Calu3 (cell line): ENCODE results near the gene ZNF536. TPM values are rescaled to one million over a fixed set of nuclear protein-coding genes. Genes with fewer than 3 reads are reported as not detected.

ENCODE experiments used
- BruUV-seq: library from RNA; stranded (reverse); fragments of 400-500 nt; replicated peaks from 2 replicates; lab custom pipeline; 2021; lab: Mats Ljungman, UMichigan
- CTCF ChIA-PET: fragments of 300-600 bp; sonication (Branson Sonifier 250); formaldehyde crosslinking; loops from one replicate; lab custom pipeline; 2022; ENCODE audit warnings: antibody characterized with exemption; lab: Charles Lee
- DNase-seq: peaks from one replicate; pipeline ENCODE4 v3.0.0; 2022
- H3K27ac Mint-ChIP-seq: one replicate; pipeline ENCODE4 v1.8.0; 2022; ENCODE audit warnings: mixed read lengths; ENCODE audit not compliant: unreplicated experiment
- H3K27me3 Mint-ChIP-seq: one replicate; pipeline ENCODE4 v1.8.0; 2022; ENCODE audit warnings: mixed read lengths; ENCODE audit not compliant: unreplicated experiment
- H3K36me3 Mint-ChIP-seq: one replicate; pipeline ENCODE4 v1.8.0; 2022; ENCODE audit warnings: mild to moderate bottlenecking, moderate library complexity, mixed read lengths; ENCODE audit not compliant: insufficient read depth, unreplicated experiment
- H3K4me1 Mint-ChIP-seq: one replicate; pipeline ENCODE4 v1.8.0; 2022; ENCODE audit warnings: mild to moderate bottlenecking, low read depth, mixed read lengths; ENCODE audit not compliant: unreplicated experiment
- H3K4me3 Mint-ChIP-seq: one replicate; pipeline ENCODE4 v1.8.0; 2022; ENCODE audit warnings: mild to moderate bottlenecking, low read depth, moderate library complexity, mixed read lengths; ENCODE audit not compliant: unreplicated experiment
- H3K9me3 Mint-ChIP-seq: one replicate; pipeline ENCODE4 v1.8.0; 2022; ENCODE audit warnings: low read depth, mixed read lengths; ENCODE audit not compliant: unreplicated experiment
- CTCF ChIP-seq: fragments of 200-600 bp; IDR thresholded peaks from one replicate; pipeline ENCODE4 v1.8.0; 2022; ENCODE audit warnings: antibody characterized with exemption; ENCODE audit not compliant: unreplicated experiment
- intact Hi-C: fragments of 100-400 bp; cut with micrococcal nuclease; formaldehyde crosslinking; loops from one replicate; pipeline ENCODE4 v1.10.0; 2022; ENCODE audit not compliant: unreplicated experiment
- total RNA-seq: library from RNA; stranded (reverse); gene quantifications from 2 replicates; pipeline ENCODE4 v1.2.3, GENCODE V29; 2022

Gene ZNF536
- total RNA-seq, 1 experiment from 2014 or later: not detected

DNA sequence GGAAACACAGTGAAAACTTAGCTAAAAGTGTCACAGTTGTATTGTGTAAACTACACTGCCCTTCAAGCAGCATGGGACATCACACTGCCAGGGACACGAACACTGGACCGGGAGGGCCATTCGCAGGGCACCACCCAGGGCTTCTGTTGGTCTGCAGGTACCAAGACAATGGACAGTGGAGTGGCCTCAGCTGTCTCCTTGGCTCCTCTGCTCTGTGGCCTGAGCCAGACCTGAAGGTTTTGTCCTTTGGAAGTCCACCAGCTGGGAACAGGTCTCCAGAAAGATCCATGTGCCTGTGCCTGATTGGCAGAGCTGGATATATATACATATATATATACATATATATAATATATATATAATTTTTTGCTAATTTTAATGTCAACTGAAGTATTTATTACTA lies 149.8 kb downstream of the ZNF536 start:
- no peak for TF ChIP-seq CTCF
- CTCF ChIA-PET: no interaction called here
- Mint-ChIP-seq H3K27ac (no peak overlapping the region), H3K4me1 (no peaks in the 10 kb centered on the region), H3K9me3 (peaks cover 15% of the 10 kb centered on the region), H3K4me3 (no peak overlapping the region), H3K36me3 (no peaks in the 10 kb centered on the region), H3K27me3 (no peaks in the 10 kb centered on the region)
- no TSS peak for BruUV-seq
- DNase-seq: no peak
- intact Hi-C loops: no loop called here

DNA sequence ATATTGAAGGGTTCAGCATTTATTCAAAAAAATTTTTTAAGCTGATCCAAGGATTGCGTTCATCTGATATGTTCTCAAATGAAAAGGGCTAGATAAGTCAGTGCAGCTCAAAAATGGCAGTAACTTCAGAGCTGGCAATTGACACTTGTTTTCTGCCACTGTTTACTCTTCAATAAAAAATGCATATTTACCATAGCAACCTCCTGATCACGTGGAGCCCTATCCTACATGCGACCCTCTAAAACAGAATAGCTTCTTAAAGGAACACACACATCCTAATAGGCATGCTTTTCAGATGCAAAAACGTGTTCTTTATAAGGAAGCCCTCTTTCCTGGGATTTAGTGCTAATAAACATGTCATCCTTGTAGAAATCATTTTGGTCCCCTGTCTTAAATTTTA lies 150.2 kb downstream of the ZNF536 start:
- DNase-seq: no peak
- intact Hi-C loops: no loop called here
- no peak overlapping the region for H3K4me3 Mint-ChIP-seq
- no peak for TF ChIP-seq CTCF
- no peaks in the 10 kb centered on the region for H3K36me3 Mint-ChIP-seq
- H3K27me3 Mint-ChIP-seq: no peaks in the 10 kb centered on the region
- peaks cover 15% of the 10 kb centered on the region for H3K9me3 Mint-ChIP-seq
- BruUV-seq: no TSS peak
- CTCF ChIA-PET: no interaction called here
- no peaks in the 10 kb centered on the region for H3K4me1 Mint-ChIP-seq
- no peak overlapping the region for H3K27ac Mint-ChIP-seq

DNA sequence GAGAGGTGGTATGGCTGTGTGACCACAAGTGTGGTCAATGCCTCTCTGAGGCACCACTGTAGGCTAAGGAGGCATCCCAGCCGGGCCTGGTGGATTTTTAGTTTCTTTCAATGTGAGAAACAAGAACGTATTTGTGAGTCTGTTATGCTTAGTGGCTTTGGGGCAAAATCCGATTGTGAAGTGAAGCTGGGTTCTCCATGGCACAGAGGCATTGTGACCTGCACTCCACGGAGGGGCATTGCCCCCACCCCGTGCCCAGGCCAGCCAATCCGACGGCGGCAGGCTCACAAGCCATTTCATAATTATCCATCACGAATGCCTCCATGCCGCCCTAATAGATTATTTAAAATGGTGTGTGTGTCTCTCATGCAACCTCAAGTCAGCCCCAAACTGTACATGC lies 151.6 kb downstream of the ZNF536 start:
- no peak overlapping the region for H3K4me3 Mint-ChIP-seq
- no peaks in the 10 kb centered on the region for H3K4me1 Mint-ChIP-seq
- CTCF ChIA-PET: no interaction called here
- no TSS peak for BruUV-seq
- no peaks in the 10 kb centered on the region for H3K36me3 Mint-ChIP-seq
- H3K9me3 Mint-ChIP-seq: peaks cover 15% of the 10 kb centered on the region
- no peak overlapping the region for H3K27ac Mint-ChIP-seq
- TF ChIP-seq CTCF: no peak
- no peak for DNase-seq
- no peaks in the 10 kb centered on the region for H3K27me3 Mint-ChIP-seq
- intact Hi-C loops: no loop called here

DNA sequence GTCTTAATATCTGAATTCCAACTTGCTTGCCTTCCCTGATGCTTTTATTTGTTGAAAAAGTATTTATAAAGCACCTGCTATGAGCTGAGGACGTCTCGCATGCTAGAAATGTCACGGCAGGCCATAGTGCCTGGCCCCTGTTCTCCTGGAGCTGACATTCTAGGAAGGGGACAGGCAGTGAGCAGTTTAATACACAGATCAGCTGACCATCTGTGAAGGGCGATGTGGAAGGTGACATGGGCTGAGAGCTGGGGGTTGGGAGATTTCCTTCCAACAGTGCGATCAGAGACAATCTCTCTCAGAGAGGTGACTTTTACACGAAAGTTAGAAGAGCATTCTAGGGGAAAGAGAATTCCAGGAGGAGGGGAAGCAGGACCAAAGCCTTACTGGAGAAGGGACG lies 153.2 kb downstream of the ZNF536 start:
- DNase-seq: no peak
- BruUV-seq: no TSS peak
- Mint-ChIP-seq H3K27ac (no peak overlapping the region), H3K4me3 (no peak overlapping the region), H3K9me3 (peaks cover 8% of the 10 kb centered on the region), H3K27me3 (no peaks in the 10 kb centered on the region), H3K4me1 (no peaks in the 10 kb centered on the region), H3K36me3 (no peaks in the 10 kb centered on the region)
- intact Hi-C loops: no loop called here
- CTCF ChIA-PET: no interaction called here
- no peak for TF ChIP-seq CTCF
